NCI-H460 (cell line): ENCODE data around the gene OR10H4. TPM values are rescaled to one million over a fixed set of nuclear protein-coding genes. Genes with fewer than 3 reads are reported as not detected.

ENCODE experiments used
- total RNA-seq: library from RNA; depleted of rRNA; stranded (reverse); fragments of >200 nt; shearing (Covaris generic); gene quantifications from 2 replicates; pipeline ENCODE4 v1.2.3, GENCODE V29; 2014; rRNA removed

Gene OR10H4
- total RNA-seq, 1 experiment from 2014 or later = not detected

Other genes with a start within 250 kb of the OR10H4 start
- not detected in 2 replicates for gene OR10H2, start 221.0 kb upstream of the OR10H4 start, total RNA-seq
- gene OR10H3, start 211.0 kb upstream of the OR10H4 start, total RNA-seq = not detected in 2 replicates
- not detected in 2 replicates for gene OR10H5, start 161.3 kb upstream of the OR10H4 start, total RNA-seq
- gene OR10H1, start 133.3 kb upstream of the OR10H4 start, total RNA-seq = not detected in 2 replicates
- gene CYP4F2, start 50.9 kb upstream of the OR10H4 start, total RNA-seq = not detected in 2 replicates
- gene CYP4F11, start 14.5 kb upstream of the OR10H4 start, total RNA-seq = 108 and 123 TPM in 2 replicates
- gene TPM4, start 127.5 kb downstream of the OR10H4 start, total RNA-seq = 562 and 586 TPM in 2 replicates
- gene RAB8A, start 162.9 kb downstream of the OR10H4 start, total RNA-seq = 35.3 and 35.4 TPM in 2 replicates
- gene HSH2D, start 194.7 kb downstream of the OR10H4 start, total RNA-seq = not detected in 2 replicates
- gene CIB3, start 224.5 kb downstream of the OR10H4 start, total RNA-seq = not detected in 2 replicates
- gene FAM32A, start 236.4 kb downstream of the OR10H4 start, total RNA-seq = 63.3 and 65.8 TPM in 2 replicates
- gene AP1M1, start 248.9 kb downstream of the OR10H4 start, total RNA-seq = 38.0 and 43.4 TPM in 2 replicates